GM23338 (cell line): ENCODE data around the gene CST9. TPM values are rescaled to one million over a fixed set of nuclear protein-coding genes. Genes with fewer than 3 reads are reported as not detected.

Experiments
- ATAC-seq: fragments of 200-7000 bp; cut with Tn5 transposase; 3 replicates; pipeline ENCODE4 v1.9.1; 2020
- DNase-seq: peaks from one replicate; pipeline ENCODE4 v3.0.0-alpha.2; 2015; ENCODE audit warnings: low spot score
- H2AFZ ChIP-seq: fragments of 200-600 bp; sonication (generic); 2 replicates; pipeline ENCODE4 v1.8.0; 2016; ENCODE audit warnings: antibody characterized with exemption, mild to moderate bottlenecking, moderate library complexity
- H3F3A ChIP-seq: fragments of 200-600 bp; sonication (generic); replicated peaks from 2 replicates; pipeline ENCODE4 v1.8.0; 2017; ENCODE audit warnings: antibody characterized with exemption, mixed run types, low read depth
- H3K27ac ChIP-seq: fragments of 200-600 bp; sonication (generic); 2 replicates; pipeline ENCODE4 v1.6.1; 2016; ENCODE audit warnings: low read depth
- H3K27me3 ChIP-seq: fragments of 200-600 bp; sonication (generic); 2 replicates; pipeline ENCODE4 v1.8.0; 2016; ENCODE audit warnings: mild to moderate bottlenecking, mixed run types, moderate library complexity; ENCODE audit not compliant: insufficient read depth
- H3K36me3 ChIP-seq: fragments of 200-600 bp; sonication (generic); 2 replicates; pipeline ENCODE4 v1.8.0; 2016; ENCODE audit warnings: mild to moderate bottlenecking; ENCODE audit not compliant: insufficient read depth
- H3K4me1 ChIP-seq: fragments of 200-600 bp; sonication (generic); 2 replicates; pipeline ENCODE4 v1.8.0; 2016; ENCODE audit warnings: mild to moderate bottlenecking, moderate library complexity; ENCODE audit not compliant: insufficient read depth
- H3K4me2 ChIP-seq: fragments of 200-600 bp; sonication (generic); 2 replicates; pipeline ENCODE4 v1.7.1; 2017; ENCODE audit warnings: mixed run types
- H3K4me3 ChIP-seq: fragments of 200-600 bp; sonication (generic); 2 replicates; pipeline ENCODE4 v1.6.1; 2016; ENCODE audit warnings: mixed run types
- H3K79me2 ChIP-seq: fragments of 200-600 bp; sonication (generic); replicated peaks from 2 replicates; pipeline ENCODE4 v1.8.0; 2017; ENCODE audit warnings: mild to moderate bottlenecking; ENCODE audit not compliant: insufficient read depth
- H3K9me2 ChIP-seq: fragments of 200-600 bp; sonication (generic); 2 replicates; pipeline ENCODE4 v1.8.0; 2017; ENCODE audit not compliant: insufficient read depth
- H4K20me1 ChIP-seq: fragments of 200-600 bp; sonication (generic); replicated peaks from 2 replicates; pipeline ENCODE4 v1.8.0; 2017; ENCODE audit warnings: mild to moderate bottlenecking; ENCODE audit not compliant: insufficient read depth
- H3K27ac Mint-ChIP-seq: 2 replicates; pipeline ENCODE4 v1.8.0; 2020; ENCODE audit warnings: inconsistent platforms, mild to moderate bottlenecking, moderate library complexity, mixed read lengths
- H3K27me3 Mint-ChIP-seq: 3 replicates; pipeline ENCODE4 v1.8.0; 2022; ENCODE audit warnings: low read depth, mild to moderate bottlenecking, moderate library complexity, mixed read lengths, inconsistent platforms; ENCODE audit not compliant: insufficient read depth, poor library complexity
- H3K36me3 Mint-ChIP-seq: 3 replicates; pipeline ENCODE4 v1.8.0; 2021; ENCODE audit warnings: low read depth, mild to moderate bottlenecking, inconsistent platforms, moderate library complexity, mixed read lengths
- H3K4me1 Mint-ChIP-seq: 3 replicates; pipeline ENCODE4 v1.8.0; 2020; ENCODE audit warnings: mild to moderate bottlenecking, inconsistent platforms, mixed read lengths
- H3K4me3 Mint-ChIP-seq: 3 replicates; pipeline ENCODE4 v1.8.0; 2021; ENCODE audit warnings: moderate library complexity, mild to moderate bottlenecking, inconsistent platforms, mixed read lengths
- H3K9me3 Mint-ChIP-seq: 3 replicates; pipeline ENCODE4 v1.8.0; 2020; ENCODE audit warnings: moderate library complexity, mild to moderate bottlenecking, inconsistent platforms, mixed read lengths
- CREB1 ChIP-seq: fragments of 250-450 bp; sonication (Bioruptor Pico); IDR thresholded peaks from 2 replicates; pipeline ENCODE4 v1.5.0; 2020; ENCODE audit warnings: low read depth, mild to moderate bottlenecking, moderate library complexity
- CTCF ChIP-seq, 2 experiments: fragments of 200-600 bp in 1 of 2; sonication (generic) in 1 of 2; conservative IDR thresholded peaks; 2 replicates each; pipeline versions ENCODE4 v1.5.1 to v1.6.1; 2016 to 2017; ENCODE audit warnings: antibody characterized with exemption in 2 of 2, low read depth in 2 of 2, mild to moderate bottlenecking in 2 of 2, moderate library complexity in 1 of 2
- ETS1 ChIP-seq: IDR thresholded peaks from 2 replicates; pipeline ENCODE4 v1.6.1; 2016; ENCODE audit warnings: antibody characterized with exemption
- EZH2 ChIP-seq: fragments of 200-600 bp; sonication (generic); IDR thresholded peaks from one replicate; pipeline ENCODE4 v1.8.0; 2017; ENCODE audit warnings: antibody characterized with exemption, mild to moderate bottlenecking, low read depth; ENCODE audit not compliant: unreplicated experiment
- EZH2phosphoT487 ChIP-seq: fragments of 200-600 bp; sonication (generic); IDR thresholded peaks from one replicate; pipeline ENCODE4 v1.8.1; 2018; ENCODE audit warnings: antibody characterized with exemption; ENCODE audit not compliant: unreplicated experiment
- JUNB ChIP-seq: IDR thresholded peaks from one replicate; pipeline ENCODE4 v1.6.1; 2016; ENCODE audit warnings: antibody characterized with exemption; ENCODE audit not compliant: unreplicated experiment
- NANOG ChIP-seq: IDR thresholded peaks from 2 replicates; pipeline ENCODE4 v1.6.1; 2016; ENCODE audit warnings: antibody characterized with exemption, borderline replicate concordance
- POLR2AphosphoS5 ChIP-seq: IDR thresholded peaks from 2 replicates; pipeline ENCODE4 v1.6.1; 2016; ENCODE audit warnings: antibody characterized with exemption, low read depth
- REST ChIP-seq: IDR thresholded peaks from one replicate; pipeline ENCODE4 v1.6.1; 2018; ENCODE audit warnings: antibody characterized with exemption; ENCODE audit not compliant: unreplicated experiment
- ZNF114 ChIP-seq: fragments of 250-450 bp; sonication (Bioruptor Pico); IDR thresholded peaks from 2 replicates; pipeline ENCODE4 v1.5.0; 2020; ENCODE audit warnings: mild to moderate bottlenecking, moderate library complexity
- ZNF331 ChIP-seq: fragments of 250-450 bp; sonication (Bioruptor Pico); IDR thresholded peaks from 2 replicates; pipeline ENCODE4 v1.5.0; 2020; ENCODE audit warnings: low read depth, mild to moderate bottlenecking, moderate library complexity
- ZNF462 ChIP-seq: fragments of 250-450 bp; sonication (Bioruptor Pico); IDR thresholded peaks from 2 replicates; pipeline ENCODE4 v1.5.0; 2020; ENCODE audit warnings: mild to moderate bottlenecking, moderate library complexity
- polyA plus RNA-seq: library from polyadenylated mRNA; unstranded; fragments of >200 nt; fragmentation: Nextera tagmentation; extraction: Ambion mirVana; gene quantifications from 2 replicates; pipeline ENCODE4 v1.2.1, GENCODE V29; 2016
- total RNA-seq: library from RNA; depleted of rRNA; stranded (reverse); fragments of >200 nt; shearing (Covaris generic); gene quantifications from 2 replicates; pipeline ENCODE4 v1.2.3, GENCODE V29; 2014

The CST9 gene
- total and polyA plus RNA-seq, 2 experiments from 2014 or later: not detected

GRCh38 chr20:23652371-23652770 lies 46.7 kb upstream of the CST9 start:
- H3K27me3 ChIP-seq: no peaks in the 10 kb centered on the region
- Mint-ChIP-seq H3K4me3 (no peak overlapping the region), H3K36me3 (no peaks in the 10 kb centered on the region), H3K4me1 (peaks cover 5% of the 10 kb centered on the region; the same call in 2 of the 3 replicates), H3K27ac (no peak overlapping the region), H3K9me3 (no peaks in the 10 kb centered on the region; the same call in 2 of the 3 replicates), H3K27me3 (peaks cover 4% of the 10 kb centered on the region)
- H3K36me3 ChIP-seq: no peaks in the 10 kb centered on the region
- TF ChIP-seq ZNF331 (CRISPR knock-in tag) (no peak), NANOG (no peak), JUNB (no peak), CTCF (conservative IDR thresholded peaks at IDR 0.05; ENCODE audit: low read depth in 2 of 2) (no peak), EZH2phosphoT487 (no peak), ZNF114 (CRISPR knock-in tag) (no peak), ZNF462 (CRISPR knock-in tag) (no peak), REST (no peak), EZH2 (no peak), ETS1 (no peak), CREB1 (CRISPR knock-in tag) (no peak), POLR2AphosphoS5 (no peak)
- no peak overlapping the region for H2AFZ ChIP-seq
- no peaks in the 10 kb centered on the region for H4K20me1 ChIP-seq
- no peaks in the 10 kb centered on the region for H3K79me2 ChIP-seq
- H3K9me2 ChIP-seq: no peaks in the 10 kb centered on the region
- no peak overlapping the region for H3K4me3 ChIP-seq
- ATAC-seq (no peak), DNase-seq (no peak)
- H3F3A ChIP-seq: no peaks in the 10 kb centered on the region
- no peaks in the 10 kb centered on the region for H3K4me1 ChIP-seq
- H3K4me2 ChIP-seq: no peak overlapping the region
- H3K27ac ChIP-seq: no peak overlapping the region
